HepG2 (cell line): ENCODE results near the gene FAM149A. TPM values are rescaled to one million over a fixed set of nuclear protein-coding genes. Genes with fewer than 3 reads are reported as not detected.

ENCODE experiments used
- ATAC-seq: fragments of 200-7000 bp; cut with Tn5 transposase; 3 replicates; pipeline ENCODE4 v1.9.1; 2020; ENCODE audit warnings: mild to moderate bottlenecking, moderate library complexity
- BruUV-seq: library from RNA; stranded (reverse); fragments of 400-500 nt; replicated peaks from 2 replicates; lab custom pipeline; 2021; lab: Mats Ljungman, UMichigan
- CTCF ChIA-PET: fragments of 300-600 bp; formaldehyde crosslinking; extraction: SDS; loops from one replicate; lab custom pipeline; 2021; ENCODE audit warnings: low total read pairs, inconsistent platforms, low intra/inter-chr PET ratio; lab: Yijun Ruan, JAX
- POLR2A ChIA-PET: fragments of 350-600 bp; sonication (Branson Sonifier 250); formaldehyde crosslinking; loops from one replicate; lab custom pipeline; 2020; ENCODE audit warnings: antibody characterized with exemption, inconsistent platforms; lab: Yijun Ruan, JAX
- DNase-seq: peaks from one replicate; pipeline ENCODE4 v3.0.0-alpha.2; 2015; ENCODE audit warnings: low spot score
- FAIRE-seq: peaks from 3 replicates; lab custom pipeline; 2011; peaks lifted over from hg19 to GRCh38; lab: Jason Lieb, UNC
- H2AFZ ChIP-seq: one replicate; pipeline ENCODE4 v1.6.1; 2011; ENCODE audit warnings: low read length, inconsistent platforms
- H3K27ac ChIP-seq: fragments of 300-600 bp; 3 replicates; pipeline ENCODE4 v1.8.0; 2011; ENCODE audit warnings: mixed run types, mild to moderate bottlenecking, mixed read lengths, low read length, inconsistent platforms; ENCODE audit not compliant: insufficient read depth; ENCODE audit errors: extremely low read length
- H3K27me3 ChIP-seq, 2 experiments: fragments of 200-600 bp in 1 of 2; 2 replicates in 1 of 2; 3 replicates in 1 of 2; pipeline versions ENCODE4 v1.6.0 to v1.8.0; 2011; ENCODE audit warnings: low read length in 2 of 2, mild to moderate bottlenecking in 2 of 2, moderate library complexity in 2 of 2, inconsistent platforms in 1 of 2; ENCODE audit not compliant: insufficient read depth in 2 of 2, control insufficient read depth in 1 of 2
- H3K36me3 ChIP-seq, 2 experiments: fragments of 200-600 bp in 1 of 2; replicated peaks in 1 of 2; 2 replicates in 1 of 2; 3 replicates in 1 of 2; pipeline versions ENCODE4 v1.5.1 to v1.8.0; 2011; ENCODE audit warnings: low read length in 2 of 2, inconsistent platforms in 1 of 2; ENCODE audit not compliant: insufficient read depth in 2 of 2, control insufficient read depth in 1 of 2
- H3K4me1 ChIP-seq: 2 replicates; pipeline ENCODE4 v1.5.1; 2012; ENCODE audit warnings: low read length, inconsistent platforms; ENCODE audit not compliant: insufficient read depth
- H3K4me2 ChIP-seq: 2 replicates; pipeline ENCODE4 v1.6.0; 2011; ENCODE audit warnings: low read depth, low read length, inconsistent platforms
- H3K4me3 ChIP-seq, 3 experiments: fragments of 200-600 bp in 1 of 3; sonication (generic), shearing (Covaris generic) in 1 of 3; replicated peaks in 1 of 3; 2 replicates each; pipeline ENCODE4 v1.5.1; 2011 to 2016; ENCODE audit warnings: low read length in 3 of 3, inconsistent platforms in 2 of 3, low read depth in 2 of 3, mild to moderate bottlenecking in 2 of 3, control low read depth in 1 of 3, mixed read lengths in 1 of 3; ENCODE audit not compliant: insufficient read depth in 1 of 3
- H3K79me2 ChIP-seq: one replicate; pipeline ENCODE4 v1.6.1; 2011; ENCODE audit warnings: low read length, inconsistent platforms; ENCODE audit not compliant: insufficient read depth
- H3K9ac ChIP-seq: 2 replicates; pipeline ENCODE4 v1.6.0; 2011; ENCODE audit warnings: mild to moderate bottlenecking, low read depth, low read length, inconsistent platforms; ENCODE audit not compliant: insufficient read depth
- H3K9me3 ChIP-seq: 2 replicates; pipeline ENCODE4 v1.5.1; 2012; ENCODE audit warnings: mild to moderate bottlenecking, low read length
- H4K20me1 ChIP-seq: 2 replicates; pipeline ENCODE4 v1.6.0; 2011; ENCODE audit warnings: inconsistent platforms, mild to moderate bottlenecking, low read length, moderate library complexity; ENCODE audit not compliant: insufficient read depth
- FOXM1 ChIP-seq: sonication (generic); formaldehyde crosslinking; IDR thresholded peaks from 2 replicates; pipeline ENCODE4 v1.5.0; 2020; ENCODE audit warnings: missing genetic modification reagents
- HDAC1 ChIP-seq: sonication (generic); formaldehyde crosslinking; IDR thresholded peaks from 2 replicates; pipeline ENCODE4 v1.5.1; 2020; ENCODE audit warnings: mild to moderate bottlenecking, missing genetic modification reagents
- IRF9 ChIP-seq: sonication (generic); formaldehyde crosslinking; IDR thresholded peaks from 2 replicates; pipeline ENCODE4 v1.8.0; 2022; ENCODE audit warnings: missing genetic modification reagents, mild to moderate bottlenecking, borderline replicate concordance
- KDM5B ChIP-seq: sonication (generic); formaldehyde crosslinking; IDR thresholded peaks from 2 replicates; pipeline ENCODE4 v1.4.0; 2020; ENCODE audit warnings: missing genetic modification reagents, mild to moderate bottlenecking, borderline replicate concordance
- PHF8 ChIP-seq: sonication (generic); formaldehyde crosslinking; IDR thresholded peaks from 2 replicates; pipeline ENCODE4 v1.5.0; 2020; ENCODE audit warnings: missing genetic modification reagents
- SP4 ChIP-seq: sonication (generic); formaldehyde crosslinking; IDR thresholded peaks from 2 replicates; pipeline ENCODE4 v1.8.1; 2023; ENCODE audit warnings: mild to moderate bottlenecking, missing genetic modification reagents
- ZFX ChIP-seq: sonication (generic); formaldehyde crosslinking; IDR thresholded peaks from 2 replicates; pipeline ENCODE4 v1.4.0; 2020; ENCODE audit warnings: mild to moderate bottlenecking, low read depth, missing genetic modification reagents, moderate library complexity
- ZMYM4 ChIP-seq: sonication (generic); formaldehyde crosslinking; IDR thresholded peaks from 2 replicates; pipeline ENCODE4 v1.8.1; 2023; ENCODE audit warnings: mild to moderate bottlenecking, missing genetic modification reagents
- ZNF235 ChIP-seq: sonication (generic); formaldehyde crosslinking; IDR thresholded peaks from 2 replicates; pipeline ENCODE4 v1.8.1; 2023; ENCODE audit warnings: mild to moderate bottlenecking, missing genetic modification reagents, borderline replicate concordance
- ZNF292 ChIP-seq: sonication (generic); formaldehyde crosslinking; IDR thresholded peaks from 2 replicates; pipeline ENCODE4 v1.8.1; 2022; ENCODE audit warnings: mild to moderate bottlenecking, low read depth, missing genetic modification reagents, borderline replicate concordance
- ZNF609 ChIP-seq: sonication (generic); formaldehyde crosslinking; IDR thresholded peaks from 2 replicates; pipeline ENCODE4 v1.4.0; 2020; ENCODE audit warnings: mild to moderate bottlenecking, missing genetic modification reagents, borderline replicate concordance
- ZNF687 ChIP-seq: sonication (generic); formaldehyde crosslinking; IDR thresholded peaks from 2 replicates; pipeline ENCODE4 v1.5.1; 2020; ENCODE audit warnings: mild to moderate bottlenecking, missing genetic modification reagents, moderate library complexity
- WGBS: methylation state at CpG from one replicate; pipeline ENCODE4 v1.1.6; 2017; ENCODE audit warnings: low lambda C conversion rate; 5-methylcytosine and 5-hydroxymethylcytosine counted together
- in situ Hi-C: cut with HindIII; loops from 2 replicates; pipeline ENCODE4 v1.10.0; 2017; ENCODE audit warnings: low pct_unique_long_range_greater_than_20kb; ENCODE audit not compliant: extremely low pct_ligation_motif_present
- intact Hi-C: fragments of 100-400 bp; cut with micrococcal nuclease; formaldehyde crosslinking; loops from one replicate; pipeline ENCODE4 v1.10.0; 2022; ENCODE audit not compliant: unreplicated experiment
- polyA plus RNA-seq, 8 experiments: library from polyadenylated mRNA; depleted of rRNA in 3 of 8; stranded (reverse) in 7 of 8; unstranded in 1 of 8; fragments of >200 nt; fragmentation: Illumina TruSeq in 4 of 8; extraction: Trizol in 4 of 8; gene quantifications; 2 replicates each; pipeline versions ENCODE4 v1.2.1 to v1.2.3, GENCODE V29; 2011 to 2016; ENCODE audit warnings: low read depth in 4 of 8, missing spikeins in 1 of 8, mixed read lengths in 1 of 8; ENCODE audit not compliant: insufficient read depth in 1 of 8
- total RNA-seq, 5 experiments: library from RNA; depleted of rRNA; stranded (reverse); fragments of >200 nt; fragmentation: Illumina TruSeq; extraction: Trizol; gene quantifications; 2 replicates each; pipeline ENCODE4 v1.2.3, GENCODE V29; 2016; ENCODE audit warnings: low read depth in 1 of 5

Gene FAM149A
- total and polyA plus RNA-seq, 2 of the 13 experiments (the other 11 are each of a cell fraction or from before 2014, with no cell fraction given): not detected

DNA sequence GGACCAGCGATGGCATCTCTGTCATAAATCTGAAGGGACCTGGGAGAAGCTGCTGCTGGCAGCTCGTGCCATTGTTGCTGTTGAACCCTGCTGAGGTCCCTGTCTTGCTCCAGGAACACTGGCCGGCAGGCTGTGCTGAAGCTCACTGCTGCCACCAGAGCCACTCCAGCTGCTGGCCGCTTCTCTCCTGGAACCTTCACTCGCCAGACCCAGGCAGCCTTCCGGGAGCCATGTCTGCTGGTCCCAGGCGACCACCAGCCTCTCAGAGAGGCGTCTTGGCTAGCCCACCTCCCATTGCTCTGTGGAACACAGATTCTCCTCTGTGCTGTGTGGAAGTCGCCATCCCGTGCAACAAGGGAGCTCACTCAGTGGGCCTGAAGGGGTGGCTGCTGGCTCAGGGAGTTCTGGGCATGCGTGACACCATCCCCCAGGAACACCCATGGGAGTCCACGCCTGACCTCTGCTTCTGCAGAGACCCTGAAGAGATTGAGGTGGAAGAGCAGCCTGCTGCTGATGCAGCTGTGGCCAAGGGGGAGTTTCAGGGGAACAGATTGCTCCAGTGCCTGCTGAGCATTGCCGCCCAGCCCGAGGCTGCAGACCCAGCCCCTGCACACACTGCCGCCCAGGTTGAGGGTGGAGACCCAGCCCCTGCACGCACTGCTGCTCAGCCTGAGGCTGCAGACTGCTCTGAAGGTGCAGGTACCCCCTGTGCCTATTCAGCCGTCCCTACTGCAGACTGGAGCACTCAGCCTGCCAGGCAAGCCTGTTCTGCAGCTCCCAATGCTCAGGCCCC is 53.7 kb downstream of the FAM149A start:
- intact Hi-C loops (no loop called here), in situ Hi-C loops (no loop called here)
- H3K9me3 ChIP-seq: no peaks in the 10 kb centered on the region
- no peaks in the 10 kb centered on the region for H3K4me1 ChIP-seq
- FAIRE-seq: no peak
- H4K20me1 ChIP-seq: no peaks in the 10 kb centered on the region
- H2AFZ ChIP-seq: no peak overlapping the region
- peak; percentile 93 for ATAC-seq
- H3K4me3 ChIP-seq: peak overlapping the region; percentile 22 to 63 (median 43); a peak in 4 of 6 replicates
- WGBS: 20% methylated on average over 6 of the region's 17 CpGs
- H3K27me3 ChIP-seq: peaks cover 2 to 13% of the 10 kb centered on the region in 2 experiments; a peak in 3 of 5 replicates
- DNase-seq: no peak
- POLR2A ChIA-PET: no interaction called here
- H3K79me2 ChIP-seq: no peaks in the 10 kb centered on the region
- H3K36me3 ChIP-seq: no peaks in the 10 kb centered on the region
- BruUV-seq: no TSS peak
- H3K9ac ChIP-seq: no peak overlapping the region
- CTCF ChIA-PET: no interaction called here
- H3K4me2 ChIP-seq: peak overlapping the region; percentile 65
- no peak overlapping the region for H3K27ac ChIP-seq
- TF ChIP-seq KDM5B (CRISPR knock-in tag) (0 out of 2 replicates have a peak, but pooled peaks have one; percentile 48), ZNF687 (peak; percentile 67), ZMYM4 (CRISPR knock-in tag) (0 out of 2 replicates have a peak, but pooled peaks have one; percentile 42), SP4 (CRISPR knock-in tag) (0 out of 2 replicates have a peak, but pooled peaks have one; percentile 26), PHF8 (peak; percentile 30; the same call in 1 of the 2 replicates), IRF9 (CRISPR knock-in tag) (0 out of 2 replicates have a peak, but pooled peaks have one; percentile 14), FOXM1 (CRISPR knock-in tag) (no peak), ZFX (CRISPR knock-in tag) (0 out of 2 replicates have a peak, but pooled peaks have one; percentile 22), ZNF292 (CRISPR knock-in tag) (peak; percentile 73; the same call in 1 of the 2 replicates), ZNF609 (no peak), ZNF235 (CRISPR knock-in tag) (no peak), HDAC1 (0 out of 2 replicates have a peak, but pooled peaks have one; percentile 23)
